GM15510 (cell line): ENCODE results near the gene PPP1R3F.
A peak's percentile ranks its signal among the peaks of the same experiment; 100 is the strongest.

ENCODE experiments used
- POLR2A ChIP-seq: IDR thresholded peaks from 3 replicates; pipeline ENCODE4 v1.6.1; 2011; ENCODE audit warnings: borderline replicate concordance; ENCODE audit not compliant: insufficient read length; ENCODE audit errors: extremely low read depth

Gene PPP1R3F

GRCh38 chrX:49260221-49260985, 9.2 kb upstream of the PPP1R3F start:
- no peak for TF ChIP-seq POLR2A

GRCh38 chrX:49262603-49263002, 7.0 kb upstream of the PPP1R3F start:
- TF ChIP-seq POLR2A: no peak

GRCh38 chrX:49263631-49264030, 6.0 kb upstream of the PPP1R3F start:
- no peak for TF ChIP-seq POLR2A

- TF ChIP-seq POLR2A: no peak
These were observed 5.1 kb upstream of the PPP1R3F start, which contains the start of gene FOXP3 for GRCh38 chrX:49264460-49264859. Gene FOXP3 (minus strand): TSS chrX:49264710. CDS start chrX:49258505, 6,205 bp downstream.

- TF ChIP-seq POLR2A: no peak
These were observed 2.8 kb upstream of the PPP1R3F start for GRCh38 chrX:49266523-49267445.

- no peak for TF ChIP-seq POLR2A
These were observed 937 bp upstream of the PPP1R3F start for GRCh38 chrX:49268702-49269009.

GRCh38 chrX:49269010-49269766, 405 bp upstream of the PPP1R3F start:
- peak; percentile 76 for TF ChIP-seq POLR2A

GRCh38 chrX:49270249-49270921, 792 bp downstream of the PPP1R3F start:
- no peak for TF ChIP-seq POLR2A

GRCh38 chrX:49271341-49271740, 1.7 kb downstream of the PPP1R3F start:
- TF ChIP-seq POLR2A: no peak

- no peak for TF ChIP-seq POLR2A
These were observed 2.8 kb downstream of the PPP1R3F start for GRCh38 chrX:49272421-49272820.

- TF ChIP-seq POLR2A: no peak
These were observed 3.7 kb downstream of the PPP1R3F start for GRCh38 chrX:49273181-49273727.

GRCh38 chrX:49276207-49276606, 6.6 kb downstream of the PPP1R3F start:
- TF ChIP-seq POLR2A: no peak

- no peak for TF ChIP-seq POLR2A
These were observed 7.3 kb downstream of the PPP1R3F start for GRCh38 chrX:49276671-49277534.
